ENCODE results near the gene DAP.

GRCh38 chr5:10667431-10668057 is 93.5 kb downstream of the DAP start:
- TF ChIP-seq CTCF (IDR thresholded peaks at IDR 0.05) (no peak), POLR2A (IDR thresholded peaks at IDR 0.05) (no peak)

All from Peyer's patch (tissue), 4 donors.